Uterus (tissue), 2 donors: ENCODE measurements around the gene MRPL43.

Experiments
- CTCF ChIP-seq, 4 experiments: fragments of 200-600 bp in 2 of 4; fragments of 450-650 bp in 2 of 4; sonication (generic) in 2 of 4; IDR thresholded peaks; one replicate each; pipeline ENCODE4 v1.5.1; 2016 to 2019; ENCODE audit warnings: antibody characterized with exemption in 4 of 4, mild to moderate bottlenecking in 2 of 4, moderate library complexity in 1 of 4
- POLR2A ChIP-seq, 2 donors: fragments of 450-650 bp; IDR thresholded peaks; one replicate each; pipeline ENCODE4 v1.6.1; 2016; ENCODE audit warnings: antibody characterized with exemption in 2 of 2, mild to moderate bottlenecking in 1 of 2, moderate library complexity in 1 of 2

- no peak for TF ChIP-seq POLR2A (IDR thresholded peaks at IDR 0.05)
- no peak for TF ChIP-seq CTCF (IDR thresholded peaks at IDR 0.05)
These were observed 49.4 kb upstream of the MRPL43 start for GRCh38 chr10:101036726-101037125.
